HepG2 (cell line): Measurements from ENCODE around the gene NEMF. TPM values are rescaled to one million over a fixed set of nuclear protein-coding genes. Genes with fewer than 3 reads are reported as not detected.

Experiments used
- ATAC-seq: fragments of 200-7000 bp; cut with Tn5 transposase; 3 replicates; pipeline ENCODE4 v1.9.1; 2020; ENCODE audit warnings: mild to moderate bottlenecking, moderate library complexity
- BruUV-seq: library from RNA; stranded (reverse); fragments of 400-500 nt; replicated peaks from 2 replicates; lab custom pipeline; 2021; lab: Mats Ljungman, UMichigan
- CTCF ChIA-PET: fragments of 300-600 bp; formaldehyde crosslinking; extraction: SDS; loops from one replicate; lab custom pipeline; 2021; ENCODE audit warnings: low total read pairs, inconsistent platforms, low intra/inter-chr PET ratio; lab: Yijun Ruan, JAX
- POLR2A ChIA-PET: fragments of 350-600 bp; sonication (Branson Sonifier 250); formaldehyde crosslinking; loops from one replicate; lab custom pipeline; 2020; ENCODE audit warnings: antibody characterized with exemption, inconsistent platforms; lab: Yijun Ruan, JAX
- DNase-seq: peaks from one replicate; pipeline ENCODE4 v3.0.0-alpha.2; 2015; ENCODE audit warnings: low spot score
- FAIRE-seq: peaks from 3 replicates; lab custom pipeline; 2011; peaks lifted over from hg19 to GRCh38; lab: Jason Lieb, UNC
- H2AFZ ChIP-seq: one replicate; pipeline ENCODE4 v1.6.1; 2011; ENCODE audit warnings: low read length, inconsistent platforms
- H3K27ac ChIP-seq: fragments of 300-600 bp; 3 replicates; pipeline ENCODE4 v1.8.0; 2011; ENCODE audit warnings: mixed run types, mild to moderate bottlenecking, mixed read lengths, low read length, inconsistent platforms; ENCODE audit not compliant: insufficient read depth; ENCODE audit errors: extremely low read length
- H3K27me3 ChIP-seq, 2 experiments: fragments of 200-600 bp in 1 of 2; 2 replicates in 1 of 2; 3 replicates in 1 of 2; pipeline versions ENCODE4 v1.6.0 to v1.8.0; 2011; ENCODE audit warnings: low read length in 2 of 2, mild to moderate bottlenecking in 2 of 2, moderate library complexity in 2 of 2, inconsistent platforms in 1 of 2; ENCODE audit not compliant: insufficient read depth in 2 of 2, control insufficient read depth in 1 of 2
- H3K36me3 ChIP-seq, 2 experiments: fragments of 200-600 bp in 1 of 2; replicated peaks in 1 of 2; 2 replicates in 1 of 2; 3 replicates in 1 of 2; pipeline versions ENCODE4 v1.5.1 to v1.8.0; 2011; ENCODE audit warnings: low read length in 2 of 2, inconsistent platforms in 1 of 2; ENCODE audit not compliant: insufficient read depth in 2 of 2, control insufficient read depth in 1 of 2
- H3K4me1 ChIP-seq: 2 replicates; pipeline ENCODE4 v1.5.1; 2012; ENCODE audit warnings: low read length, inconsistent platforms; ENCODE audit not compliant: insufficient read depth
- H3K4me2 ChIP-seq: 2 replicates; pipeline ENCODE4 v1.6.0; 2011; ENCODE audit warnings: low read depth, low read length, inconsistent platforms
- H3K4me3 ChIP-seq, 3 experiments: fragments of 200-600 bp in 1 of 3; sonication (generic), shearing (Covaris generic) in 1 of 3; replicated peaks in 1 of 3; 2 replicates each; pipeline ENCODE4 v1.5.1; 2011 to 2016; ENCODE audit warnings: low read length in 3 of 3, inconsistent platforms in 2 of 3, low read depth in 2 of 3, mild to moderate bottlenecking in 2 of 3, control low read depth in 1 of 3, mixed read lengths in 1 of 3; ENCODE audit not compliant: insufficient read depth in 1 of 3
- H3K79me2 ChIP-seq: one replicate; pipeline ENCODE4 v1.6.1; 2011; ENCODE audit warnings: low read length, inconsistent platforms; ENCODE audit not compliant: insufficient read depth
- H3K9ac ChIP-seq: 2 replicates; pipeline ENCODE4 v1.6.0; 2011; ENCODE audit warnings: mild to moderate bottlenecking, low read depth, low read length, inconsistent platforms; ENCODE audit not compliant: insufficient read depth
- H3K9me3 ChIP-seq: 2 replicates; pipeline ENCODE4 v1.5.1; 2012; ENCODE audit warnings: mild to moderate bottlenecking, low read length
- H4K20me1 ChIP-seq: 2 replicates; pipeline ENCODE4 v1.6.0; 2011; ENCODE audit warnings: inconsistent platforms, mild to moderate bottlenecking, low read length, moderate library complexity; ENCODE audit not compliant: insufficient read depth
- BCL6 ChIP-seq: IDR thresholded peaks from 2 replicates; pipeline ENCODE4 v1.6.1; 2016; ENCODE audit warnings: missing genetic modification reagents, missing compliant biosample characterization
- DPF2 ChIP-seq: sonication (generic); formaldehyde crosslinking; IDR thresholded peaks from 2 replicates; pipeline ENCODE4 v1.4.0; 2020; ENCODE audit warnings: mild to moderate bottlenecking, low read depth, missing genetic modification reagents, borderline replicate concordance
- HOXA7 ChIP-seq: sonication (generic); formaldehyde crosslinking; IDR thresholded peaks from 2 replicates; pipeline ENCODE4 v1.8.1; 2022; ENCODE audit warnings: mild to moderate bottlenecking, missing genetic modification reagents, moderate library complexity
- IKZF4 ChIP-seq: sonication (generic); formaldehyde crosslinking; IDR thresholded peaks from 2 replicates; pipeline ENCODE4 v1.5.1; 2020; ENCODE audit warnings: borderline replicate concordance, mild to moderate bottlenecking, low read depth, missing genetic modification reagents; ENCODE audit errors: not compliant biosample characterization
- KMT2A ChIP-seq: sonication (generic); formaldehyde crosslinking; IDR thresholded peaks from 2 replicates; pipeline ENCODE4 v1.4.0; 2020; ENCODE audit warnings: missing genetic modification reagents
- NCOA2 ChIP-seq: sonication (generic); formaldehyde crosslinking; IDR thresholded peaks from 2 replicates; pipeline ENCODE4 v1.8.0; 2022; ENCODE audit warnings: inconsistent platforms
- NFIB ChIP-seq: sonication (generic); formaldehyde crosslinking; IDR thresholded peaks from 2 replicates; pipeline ENCODE4 v1.9.0; 2021; ENCODE audit warnings: missing genetic modification reagents, mild to moderate bottlenecking, borderline replicate concordance
- PHF5A ChIP-seq: IDR thresholded peaks from one replicate; pipeline ENCODE4 v1.6.1; 2018; ENCODE audit warnings: low read depth, missing genetic modification reagents; ENCODE audit not compliant: unreplicated experiment
- RFX3 ChIP-seq: IDR thresholded peaks from 2 replicates; pipeline ENCODE4 v1.6.1; 2016; ENCODE audit warnings: missing biosample characterization, missing genetic modification reagents
- THYN1 ChIP-seq: sonication (generic); formaldehyde crosslinking; IDR thresholded peaks from 2 replicates; pipeline ENCODE4 v1.8.1; 2023; ENCODE audit warnings: low read depth, mild to moderate bottlenecking, moderate library complexity, missing genetic modification reagents, borderline replicate concordance
- ZHX1 ChIP-seq: sonication (generic); formaldehyde crosslinking; IDR thresholded peaks from 2 replicates; pipeline ENCODE4 v1.8.1; 2022; ENCODE audit warnings: low read depth, mild to moderate bottlenecking, missing genetic modification reagents
- ZNF160 ChIP-seq: sonication (generic); formaldehyde crosslinking; IDR thresholded peaks from 2 replicates; pipeline ENCODE4 v1.8.0; 2022; ENCODE audit warnings: mild to moderate bottlenecking, inconsistent platforms, missing genetic modification reagents
- ZNF414 ChIP-seq: sonication (generic); formaldehyde crosslinking; IDR thresholded peaks from 2 replicates; pipeline ENCODE4 v1.5.0; 2020; ENCODE audit warnings: missing genetic modification reagents
- ZNF496 ChIP-seq: sonication (generic); formaldehyde crosslinking; IDR thresholded peaks from 2 replicates; pipeline ENCODE4 v1.8.1; 2023; ENCODE audit warnings: mild to moderate bottlenecking, moderate library complexity, missing genetic modification reagents; ENCODE audit not compliant: insufficient replicate concordance
- ZNF770 ChIP-seq: sonication (generic); formaldehyde crosslinking; IDR thresholded peaks from 2 replicates; pipeline ENCODE4 v1.5.0; 2020; ENCODE audit warnings: mild to moderate bottlenecking, missing genetic modification reagents
- ZNF775 ChIP-seq: sonication (generic); formaldehyde crosslinking; IDR thresholded peaks from 2 replicates; pipeline ENCODE4 v1.4.0; 2020; ENCODE audit warnings: missing genetic modification reagents, mild to moderate bottlenecking, moderate library complexity, borderline replicate concordance
- ZNF776 ChIP-seq: sonication (generic); formaldehyde crosslinking; IDR thresholded peaks from 2 replicates; pipeline ENCODE4 v1.4.0; 2020; ENCODE audit warnings: mild to moderate bottlenecking, missing genetic modification reagents
- WGBS: methylation state at CpG from one replicate; pipeline ENCODE4 v1.1.6; 2017; ENCODE audit warnings: low lambda C conversion rate; 5-methylcytosine and 5-hydroxymethylcytosine counted together
- in situ Hi-C: cut with HindIII; loops from 2 replicates; pipeline ENCODE4 v1.10.0; 2017; ENCODE audit warnings: low pct_unique_long_range_greater_than_20kb; ENCODE audit not compliant: extremely low pct_ligation_motif_present
- intact Hi-C: fragments of 100-400 bp; cut with micrococcal nuclease; formaldehyde crosslinking; loops from one replicate; pipeline ENCODE4 v1.10.0; 2022; ENCODE audit not compliant: unreplicated experiment
- polyA plus RNA-seq, 8 experiments: library from polyadenylated mRNA; depleted of rRNA in 3 of 8; stranded (reverse) in 7 of 8; unstranded in 1 of 8; fragments of >200 nt; fragmentation: Illumina TruSeq in 4 of 8; extraction: Trizol in 4 of 8; gene quantifications; 2 replicates each; pipeline versions ENCODE4 v1.2.1 to v1.2.3, GENCODE V29; 2011 to 2016; ENCODE audit warnings: low read depth in 4 of 8, missing spikeins in 1 of 8, mixed read lengths in 1 of 8; ENCODE audit not compliant: insufficient read depth in 1 of 8
- total RNA-seq, 5 experiments: library from RNA; depleted of rRNA; stranded (reverse); fragments of >200 nt; fragmentation: Illumina TruSeq; extraction: Trizol; gene quantifications; 2 replicates each; pipeline ENCODE4 v1.2.3, GENCODE V29; 2016; ENCODE audit warnings: low read depth in 1 of 5

NEMF gene
- total and polyA plus RNA-seq, 2 of the 13 experiments (the other 11 are each of a cell fraction or from before 2014, with no cell fraction given) = 21.3 to 57.9 TPM

GRCh38 chr14:49868720-49869114 is 16.1 kb upstream of the NEMF start:
- POLR2A ChIA-PET = interaction anchor here (0.6 to 2.0 kb wide), 11 partner anchors 11 to 248 kb away, joined by 3 to 11 read pairs (median 4); partner anchors contain the start of genes NEMF and VCPKMT
- no peak for TF ChIP-seq ZHX1
- no peak for TF ChIP-seq ZNF770
- TF ChIP-seq HOXA7 = no peak
- TF ChIP-seq ZNF775 (CRISPR knock-in tag) = no peak
- TF ChIP-seq KMT2A (CRISPR knock-in tag) = no peak
- no peak for TF ChIP-seq DPF2 (CRISPR knock-in tag)
- TF ChIP-seq PHF5A (CRISPR knock-in tag) = no peak
- no peak for TF ChIP-seq THYN1 (CRISPR knock-in tag)
- TF ChIP-seq IKZF4 = no peak
- TF ChIP-seq NCOA2 (CRISPR knock-in tag) = no peak
- no peak for TF ChIP-seq NFIB
- no peak for TF ChIP-seq ZNF776 (CRISPR knock-in tag)
- no peak for TF ChIP-seq ZNF160 (CRISPR knock-in tag)
- no peak for TF ChIP-seq ZNF496 (CRISPR knock-in tag)
- no peak for TF ChIP-seq BCL6 (CRISPR knock-in tag)
- no peak for TF ChIP-seq ZNF414 (CRISPR knock-in tag)
- no peak for TF ChIP-seq RFX3 (CRISPR knock-in tag)

More at GRCh38 chr14:49868720-49869114, 16.1 kb upstream of the NEMF start:
- no peaks in the 10 kb centered on the region for H3K9me3 ChIP-seq
- H4K20me1 ChIP-seq = no peaks in the 10 kb centered on the region
- peak overlapping the region; percentile 91 for H3K4me2 ChIP-seq
- ATAC-seq (no peak), DNase-seq (no peak), FAIRE-seq (no peak)
- H3K36me3 ChIP-seq = no peaks in the 10 kb centered on the region
- no peaks in the 10 kb centered on the region for H3K79me2 ChIP-seq
- no peak overlapping the region for H3K27ac ChIP-seq
- peak overlapping the region; percentile 58 for H3K9ac ChIP-seq
- CTCF ChIA-PET = no interaction called here
- no TSS peak for BruUV-seq
- peak overlapping the region; percentile 36 to 84 (median 63) for H3K4me3 ChIP-seq
- WGBS = 46% methylated on average over 5 of the region's 5 CpGs
- peak overlapping the region; percentile 80 for H2AFZ ChIP-seq
- in situ Hi-C loops (loop anchor here (25.0 kb wide), 2 partner anchors 369 to 669 kb away; partner anchors contain the start of genes MAP4K5 and SOS2), intact Hi-C loops (loop anchor here (10.0 kb wide), 1 partner anchor 356 kb away; no protein-coding TSS in a partner anchor)
- no peaks in the 10 kb centered on the region; a peak in 1 of 5 replicates for H3K27me3 ChIP-seq
- H3K4me1 ChIP-seq = peaks cover 27% of the 10 kb centered on the region
